Central memory CD4-positive, alpha-beta T cell (primary cell): ENCODE data around the gene ANXA4.
"Not testable (repeated sequence)": the region's sequence is repeated elsewhere in the genome, so short reads cannot be mapped to it uniquely, and the experiment has no call there.

Experiments
- DNase-seq: peaks from one replicate; pipeline ENCODE4 v3.0.0; 2022

Gene ANXA4

GRCh38 chr2:69755862-69756467 is 14.0 kb downstream of the ANXA4 start:
- no peak for DNase-seq

- DNase-seq, result no peak
These were observed 20.1 kb downstream of the ANXA4 start for GRCh38 chr2:69762025-69762424.

GRCh38 chr2:69762513-69763494 is 20.9 kb downstream of the ANXA4 start:
- DNase-seq, result no peak

- DNase-seq, result not testable (repeated sequence)
These were observed 21.9 kb downstream of the ANXA4 start for GRCh38 chr2:69763831-69764230.

- DNase-seq, result no peak
These were observed 22.6 kb downstream of the ANXA4 start for GRCh38 chr2:69764286-69765095.

GRCh38 chr2:69765096-69765380 is 23.1 kb downstream of the ANXA4 start:
- no peak for DNase-seq

GRCh38 chr2:69766014-69766413 is 24.1 kb downstream of the ANXA4 start:
- DNase-seq, result no peak

- no peak for DNase-seq
These were observed 25.1 kb downstream of the ANXA4 start for GRCh38 chr2:69767034-69767433.

GRCh38 chr2:69768235-69768634 is 26.3 kb downstream of the ANXA4 start:
- no peak for DNase-seq

GRCh38 chr2:69768789-69769188 is 26.9 kb downstream of the ANXA4 start:
- no peak for DNase-seq

GRCh38 chr2:69769272-69769671 is 27.3 kb downstream of the ANXA4 start:
- no peak for DNase-seq

GRCh38 chr2:69770193-69770702 is 28.3 kb downstream of the ANXA4 start:
- no peak for DNase-seq

- no peak for DNase-seq
These were observed 28.8 kb downstream of the ANXA4 start for GRCh38 chr2:69770747-69771146.

GRCh38 chr2:69771461-69771860 is 29.5 kb downstream of the ANXA4 start:
- DNase-seq, result no peak

- DNase-seq, result no peak
These were observed 31.3 kb downstream of the ANXA4 start for GRCh38 chr2:69773206-69773605.

- not testable (repeated sequence) for DNase-seq
These were observed 32.5 kb downstream of the ANXA4 start for GRCh38 chr2:69774258-69774983.

- peak; percentile 49 for DNase-seq
These were observed 33.3 kb downstream of the ANXA4 start for GRCh38 chr2:69774984-69775982.

- no peak for DNase-seq
These were observed 35.2 kb downstream of the ANXA4 start for GRCh38 chr2:69776886-69777785.

GRCh38 chr2:69777786-69778105 is 35.8 kb downstream of the ANXA4 start:
- DNase-seq, result no peak
